Activated T-cell treated with anti-CD3 and anti-CD28 coated beads for 48 hours (primary cell): Measurements from ENCODE around the gene B9D1.
"Not testable (repeated sequence)": the region's sequence is repeated elsewhere in the genome, so short reads cannot be mapped to it uniquely, and the experiment has no call there.

ENCODE experiments used
- DNase-seq: peaks from one replicate; pipeline ENCODE4 v3.0.0-alpha.2; 2020; ENCODE audit warnings: low read depth

B9D1 gene

GRCh38 chr17:19359151-19359550 lies 3.4 kb downstream of the B9D1 start:
- DNase-seq: no peak

- DNase-seq: no peak
These were observed 4.8 kb downstream of the B9D1 start for GRCh38 chr17:19357761-19358160.

GRCh38 chr17:19357351-19357750 lies 5.2 kb downstream of the B9D1 start:
- no peak for DNase-seq

- DNase-seq: no peak
These were observed 7.8 kb downstream of the B9D1 start for GRCh38 chr17:19354748-19355147.

GRCh38 chr17:19353401-19353800 lies 9.1 kb downstream of the B9D1 start:
- DNase-seq: not testable (repeated sequence)

- DNase-seq: no peak
These were observed 13.7 kb downstream of the B9D1 start for GRCh38 chr17:19348806-19349205.

- DNase-seq: no peak
These were observed 14.4 kb downstream of the B9D1 start for GRCh38 chr17:19348081-19348650.

- DNase-seq: no peak
These were observed 15.0 kb downstream of the B9D1 start for GRCh38 chr17:19347323-19348080.

- no peak for DNase-seq
These were observed 15.9 kb downstream of the B9D1 start for GRCh38 chr17:19346351-19347255.

GRCh38 chr17:19345486-19346350 lies 16.8 kb downstream of the B9D1 start:
- DNase-seq: no peak

GRCh38 chr17:19345067-19345460 lies 17.5 kb downstream of the B9D1 start:
- no peak for DNase-seq

- DNase-seq: no peak
These were observed 18.0 kb downstream of the B9D1 start for GRCh38 chr17:19344311-19345066.

GRCh38 chr17:19343671-19344151 lies 18.8 kb downstream of the B9D1 start:
- no peak for DNase-seq

- DNase-seq: no peak
These were observed 19.3 kb downstream of the B9D1 start for GRCh38 chr17:19343256-19343630.

GRCh38 chr17:19342611-19343255 lies 19.8 kb downstream of the B9D1 start:
- DNase-seq: no peak

- DNase-seq: no peak
These were observed 20.6 kb downstream of the B9D1 start for GRCh38 chr17:19341641-19342610.

- no peak for DNase-seq
These were observed 21.3 kb downstream of the B9D1 start for GRCh38 chr17:19341211-19341631.

- no peak for DNase-seq
These were observed 23.1 kb downstream of the B9D1 start for GRCh38 chr17:19339341-19339815.
